DMS53 treated with DMSO at 0.1 percent for 48 hours (cell line): ENCODE data around the gene EEF1AKMT4.
"Not testable (repeated sequence)": the region's sequence is repeated elsewhere in the genome, so short reads cannot be mapped to it uniquely, and the experiment has no call there.

Source experiments
- DNase-seq: peaks from one replicate; lab custom pipeline; 2025; ENCODE audit not compliant: unreplicated experiment; lab: John Stamatoyannopoulos, UW

The EEF1AKMT4 gene

DNA sequence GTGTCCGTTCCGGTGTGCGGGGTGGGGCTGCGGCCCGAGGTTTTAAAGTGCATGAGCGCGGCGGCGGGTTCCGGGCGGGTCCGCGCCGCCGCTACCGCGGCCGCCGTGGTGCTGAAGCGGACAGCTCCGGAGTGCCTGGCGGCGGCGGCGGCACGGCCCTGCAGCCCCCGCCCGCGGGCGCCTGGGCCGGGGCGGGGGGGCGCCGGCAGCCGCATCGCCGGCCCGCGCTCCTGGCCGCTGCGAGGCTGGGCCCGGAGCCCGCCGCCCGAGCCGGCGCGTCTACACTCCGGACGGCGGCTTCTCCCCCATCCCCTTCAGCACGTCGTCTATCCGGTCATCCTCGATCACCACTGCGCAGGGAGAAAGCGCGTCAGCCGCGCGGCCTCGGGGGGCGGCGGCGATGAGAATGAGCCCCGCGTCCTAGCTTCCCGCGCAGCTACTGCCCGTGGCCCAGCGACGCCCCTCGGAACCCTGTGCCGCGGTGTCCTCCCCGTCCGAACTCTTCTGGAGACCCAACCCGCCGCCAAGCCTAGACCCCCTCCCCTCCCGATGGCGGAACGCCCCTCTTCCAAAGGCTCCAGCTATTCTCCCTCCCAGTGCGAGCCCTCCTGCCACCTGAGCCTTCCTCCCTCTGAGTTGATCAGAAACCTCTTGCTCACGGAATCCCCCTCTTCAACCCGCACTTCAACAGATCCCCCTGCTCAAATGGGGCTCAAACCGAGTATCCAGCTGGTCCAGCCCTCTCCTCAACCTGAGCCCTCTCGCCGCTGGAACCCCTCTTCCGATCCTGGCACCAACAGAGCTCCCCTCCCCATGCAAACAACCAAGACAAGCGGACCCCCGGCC lies 10.6 kb downstream of the EEF1AKMT4 start:
- DNase-seq: no peak

GRCh38 chr3:184260724-184261269 lies 11.3 kb downstream of the EEF1AKMT4 start:
- no peak for DNase-seq

GRCh38 chr3:184261270-184261853 lies 11.9 kb downstream of the EEF1AKMT4 start, which contains the start of gene CAMK2N2:
Gene CAMK2N2 (minus strand): TSS chr3:184261553. CDS start chr3:184261285, 268 bp downstream.
- DNase-seq: peak; percentile 60

GRCh38 chr3:184261854-184262763 lies 12.6 kb downstream of the EEF1AKMT4 start:
- DNase-seq: peak; percentile 54

- DNase-seq: no peak
These were observed 13.3 kb downstream of the EEF1AKMT4 start for GRCh38 chr3:184262764-184263179.

DNA sequence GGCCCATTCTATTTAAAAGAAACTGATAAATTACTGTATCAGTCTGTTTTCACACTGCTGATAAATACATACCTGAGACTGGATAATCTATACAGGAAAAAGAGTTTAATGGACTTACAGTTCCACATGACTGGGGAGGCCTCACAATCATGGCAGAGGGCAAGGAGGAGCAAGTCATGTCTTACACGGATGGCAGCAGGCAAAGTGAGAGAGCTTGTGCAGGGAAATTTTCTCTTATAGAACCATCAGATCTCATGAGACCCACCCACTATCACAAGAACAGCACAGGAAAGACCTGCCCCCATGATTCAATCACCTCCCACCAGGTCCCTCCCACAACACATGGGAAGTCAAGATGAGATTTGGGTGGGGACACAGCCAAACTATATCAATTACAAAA lies 17.8 kb downstream of the EEF1AKMT4 start:
- DNase-seq: not testable (repeated sequence)

GRCh38 chr3:184272269-184272668 lies 22.8 kb downstream of the EEF1AKMT4 start:
- DNase-seq: no peak

GRCh38 chr3:184275381-184275701 lies 25.9 kb downstream of the EEF1AKMT4 start:
- no peak for DNase-seq

- no peak for DNase-seq
These were observed 26.8 kb downstream of the EEF1AKMT4 start, which contains the start of gene ECE2 for GRCh38 chr3:184275961-184276910. Gene ECE2 (plus strand): TSS chr3:184276022. CDS start chr3:184276154, 132 bp downstream.

DNA sequence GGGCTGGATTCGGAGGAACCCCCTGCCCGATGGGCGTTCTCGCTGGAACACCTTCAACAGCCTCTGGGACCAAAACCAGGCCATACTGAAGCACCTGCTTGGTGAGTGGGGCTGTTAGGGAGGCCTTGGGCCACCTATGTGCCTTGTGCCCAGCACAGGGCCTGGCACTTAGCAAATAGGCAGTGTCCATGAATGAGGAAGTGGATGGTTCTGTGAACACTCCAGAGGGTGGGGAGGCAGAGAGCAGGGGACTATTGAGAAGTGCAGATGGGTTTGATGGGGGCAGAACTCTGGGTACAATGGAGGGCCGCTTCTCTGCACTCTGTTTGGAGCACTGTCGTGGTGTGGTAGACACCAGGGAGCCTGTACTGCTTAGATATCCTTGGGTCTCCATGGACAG lies 27.9 kb downstream of the EEF1AKMT4 start:
- DNase-seq: no peak

DNA sequence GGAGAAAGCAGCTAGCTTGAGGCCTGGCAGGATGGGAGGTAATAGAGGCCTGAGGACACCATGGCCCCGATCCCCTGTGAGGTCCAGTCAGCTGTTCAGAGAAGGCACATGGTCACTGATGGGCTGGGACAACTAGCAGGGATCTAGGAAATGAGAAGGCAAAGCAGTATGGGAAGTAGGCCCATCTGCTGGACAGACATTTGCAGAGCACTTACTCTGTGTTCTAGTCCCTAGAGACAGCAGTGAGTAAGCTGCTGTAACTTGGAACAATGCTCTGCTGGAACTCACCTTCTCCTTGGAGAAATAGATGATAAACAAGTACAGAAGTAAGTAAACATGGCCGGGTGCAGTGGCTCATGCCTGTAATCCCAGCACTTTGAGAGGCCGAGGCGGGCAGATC lies 33.5 kb downstream of the EEF1AKMT4 start:
- no peak for DNase-seq

- no peak for DNase-seq
These were observed 34.2 kb downstream of the EEF1AKMT4 start for GRCh38 chr3:184283681-184284080.

GRCh38 chr3:184284696-184285095 lies 35.2 kb downstream of the EEF1AKMT4 start:
- DNase-seq: peak; percentile 73

- peak; percentile 51 for DNase-seq
These were observed 40.0 kb downstream of the EEF1AKMT4 start for GRCh38 chr3:184289426-184289938.

- no peak for DNase-seq
These were observed 40.9 kb downstream of the EEF1AKMT4 start for GRCh38 chr3:184290331-184290730.

DNA sequence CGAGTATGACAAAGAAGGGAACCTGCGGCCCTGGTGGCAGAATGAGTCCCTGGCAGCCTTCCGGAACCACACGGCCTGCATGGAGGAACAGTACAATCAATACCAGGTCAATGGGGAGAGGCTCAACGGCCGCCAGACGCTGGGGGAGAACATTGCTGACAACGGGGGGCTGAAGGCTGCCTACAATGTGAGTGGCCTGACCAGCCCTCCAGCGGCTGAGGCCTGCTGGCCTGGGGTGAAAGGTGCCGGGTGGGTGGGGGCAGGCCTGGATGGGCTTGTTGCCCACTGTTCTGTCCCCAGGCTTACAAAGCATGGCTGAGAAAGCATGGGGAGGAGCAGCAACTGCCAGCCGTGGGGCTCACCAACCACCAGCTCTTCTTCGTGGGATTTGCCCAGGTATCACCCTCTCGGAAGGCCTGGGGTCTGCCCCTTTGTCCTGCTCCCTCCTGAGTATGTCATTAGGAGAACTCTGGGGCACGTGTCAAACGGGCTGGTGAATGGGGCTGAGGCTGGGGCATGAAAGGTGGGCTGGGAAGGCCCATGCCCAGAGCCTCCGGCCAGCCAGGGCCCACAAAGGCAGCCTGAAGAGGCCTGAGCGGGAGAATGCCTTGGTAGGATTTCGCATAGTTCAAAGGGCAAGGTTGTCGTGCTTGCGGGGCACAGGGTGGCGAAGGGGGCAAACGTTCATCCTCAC lies 41.7 kb downstream of the EEF1AKMT4 start:
- no peak for DNase-seq

DNA sequence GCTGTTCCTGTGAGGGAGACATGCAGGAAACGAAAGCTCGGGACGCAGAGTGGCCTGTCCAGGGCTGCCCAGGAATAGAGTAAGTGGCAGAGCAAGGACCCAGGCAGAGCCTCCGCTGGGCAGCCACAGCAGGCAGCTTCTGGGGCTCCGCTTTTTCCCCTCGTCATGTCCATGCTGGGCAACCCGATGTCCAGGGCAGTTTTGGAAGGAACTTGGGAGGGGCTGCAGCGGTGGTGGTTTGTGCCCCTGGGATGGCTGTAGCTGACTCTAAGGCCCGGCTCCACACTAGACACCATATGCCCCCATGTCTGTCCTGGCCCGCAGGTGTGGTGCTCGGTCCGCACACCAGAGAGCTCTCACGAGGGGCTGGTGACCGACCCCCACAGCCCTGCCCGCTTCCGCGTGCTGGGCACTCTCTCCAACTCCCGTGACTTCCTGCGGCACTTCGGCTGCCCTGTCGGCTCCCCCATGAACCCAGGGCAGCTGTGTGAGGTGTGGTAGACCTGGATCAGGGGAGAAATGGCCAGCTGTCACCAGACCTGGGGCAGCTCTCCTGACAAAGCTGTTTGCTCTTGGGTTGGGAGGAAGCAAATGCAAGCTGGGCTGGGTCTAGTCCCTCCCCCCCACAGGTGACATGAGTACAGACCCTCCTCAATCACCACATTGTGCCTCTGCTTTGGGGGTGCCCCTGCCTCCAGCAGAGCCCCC lies 42.4 kb downstream of the EEF1AKMT4 start:
- DNase-seq: no peak

DNA sequence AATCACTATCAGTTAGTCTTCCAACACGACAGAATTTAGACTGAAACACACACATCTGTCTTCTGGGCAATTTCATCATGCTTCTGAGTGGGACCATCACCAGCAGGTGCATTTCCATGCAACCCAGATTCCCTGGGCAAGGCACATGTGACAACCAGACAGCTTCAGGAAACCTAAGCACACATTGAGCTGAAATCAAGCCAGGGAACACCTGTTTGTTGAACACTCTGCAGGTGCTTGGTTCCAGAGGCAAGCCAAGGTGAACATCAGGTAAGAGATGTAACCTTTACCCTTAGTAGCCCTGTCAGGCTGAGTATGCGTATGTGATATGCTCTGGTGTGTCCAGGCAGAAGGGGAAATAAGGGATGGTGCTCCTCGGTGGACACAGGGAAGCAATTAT lies 46.3 kb downstream of the EEF1AKMT4 start:
- DNase-seq: peak; percentile 51

DNA sequence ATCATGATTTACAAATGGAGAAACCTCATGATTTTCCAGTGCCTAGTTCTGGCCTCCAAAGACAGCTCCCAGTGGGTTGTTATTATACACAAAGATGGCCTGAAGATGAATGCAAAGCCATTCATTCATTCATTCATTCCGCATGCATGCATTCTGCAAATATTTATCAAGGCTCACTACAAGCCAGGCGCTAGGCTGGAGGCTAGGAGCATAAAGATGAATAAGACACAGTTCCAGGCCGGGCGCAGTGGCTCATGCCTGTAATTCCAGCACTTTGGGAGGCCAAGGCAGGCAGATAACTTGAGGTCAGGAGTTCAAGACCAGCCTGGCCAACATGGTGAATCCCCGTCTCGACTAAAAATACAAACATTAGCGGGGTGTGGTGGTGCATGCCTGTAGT lies 47.1 kb downstream of the EEF1AKMT4 start:
- DNase-seq: no peak
